ENCODE results near the gene ELFN1.

Gene ELFN1

GRCh38 chr7:1733206-1733907, 63.3 kb downstream of the ELFN1 start:
- Histone ChIP-seq H2BK15ac (replicated peaks; ENCODE audit: low read depth) (no peak overlapping the region), H3K4me3 (ENCODE audit: low read length) (no peak overlapping the region), H3K79me1 (ENCODE audit: low read length) (no peaks in the 10 kb centered on the region), H2BK120ac (ENCODE audit: low read depth, low read length) (no peak overlapping the region), H2AK5ac (ENCODE audit: low read length) (no peak overlapping the region), H4K5ac (ENCODE audit: low read length) (no peak overlapping the region), H3K23ac (ENCODE audit: low read length) (no peak overlapping the region), H3K27ac (ENCODE audit: low read depth, low read length) (no peak overlapping the region), H3K4me1 (ENCODE audit: control insufficient read depth, low read depth, low read length) (no peaks in the 10 kb centered on the region), H3K36me3 (ENCODE audit: control insufficient read depth, insufficient read depth, low read length) (no peaks in the 10 kb centered on the region), H2BK5ac (ENCODE audit: low read length) (no peak overlapping the region), H3K79me2 (ENCODE audit: control insufficient read depth, insufficient read depth, low read length) (no peaks in the 10 kb centered on the region), H3K27me3 (ENCODE audit: insufficient read depth, low read length, poor library complexity) (no peaks in the 10 kb centered on the region), H3K4ac (ENCODE audit: low read depth, low read length) (no peak overlapping the region), H3K4me2 (ENCODE audit: low read length) (no peak overlapping the region), H3K56ac (ENCODE audit: low read length) (no peak overlapping the region), H3K18ac (ENCODE audit: low read length) (no peak overlapping the region), H3K9ac (ENCODE audit: low read length) (no peak overlapping the region), H4K8ac (ENCODE audit: low read depth, low read length) (no peak overlapping the region)
- no CpG with 5 or more reads among the region's 19 CpGs for WGBS (ENCODE audit: extremely low coverage, insufficient coverage, low lambda C conversion rate)
- no peak for DNase-seq

DNA sequence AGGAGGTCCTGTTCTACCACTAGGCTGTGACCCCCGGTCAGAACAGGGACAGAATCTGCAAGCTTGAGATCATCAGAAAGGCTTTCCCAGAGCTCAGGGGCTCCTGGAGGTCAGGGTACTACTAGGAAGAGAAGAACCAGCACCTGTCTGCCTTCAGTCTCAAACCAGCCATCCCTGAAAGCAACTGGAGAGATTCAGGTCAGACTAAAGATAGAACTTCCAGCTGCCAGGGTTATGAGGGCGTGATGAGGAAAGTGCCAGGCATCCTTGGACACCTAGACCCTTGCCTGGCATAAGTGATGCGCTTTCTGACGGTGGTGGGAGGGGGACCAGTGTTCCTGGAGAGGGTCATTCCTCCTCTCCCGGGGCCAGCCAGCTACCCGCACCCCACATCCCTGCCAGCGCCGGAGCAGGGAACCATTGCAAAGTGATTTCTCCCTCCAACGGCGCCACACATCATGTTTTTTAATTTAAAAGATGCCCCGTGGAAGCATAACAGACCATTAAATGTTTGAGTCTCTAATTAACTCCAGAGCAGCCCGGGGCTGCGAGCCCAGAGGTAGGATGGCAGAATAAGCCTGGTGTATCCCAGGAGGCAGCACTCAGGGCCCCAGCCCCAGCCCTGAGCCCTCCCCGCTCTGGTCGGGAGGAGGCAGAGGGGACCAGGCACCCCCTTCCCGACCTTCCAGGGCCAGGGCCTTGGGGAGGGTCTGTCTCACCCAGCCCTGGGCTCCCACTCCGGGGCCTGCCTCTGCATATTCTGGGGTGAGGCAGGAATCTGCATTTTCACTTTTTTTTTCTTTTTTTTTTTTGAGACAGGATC, 64.0 kb downstream of the ELFN1 start:
- H3K4me2 ChIP-seq (ENCODE audit: low read length), result no peak overlapping the region
- no peaks in the 10 kb centered on the region for H3K4me1 ChIP-seq (ENCODE audit: control insufficient read depth, low read depth, low read length)
- no peaks in the 10 kb centered on the region for H3K36me3 ChIP-seq (ENCODE audit: control insufficient read depth, insufficient read depth, low read length)
- no peak overlapping the region for H3K27ac ChIP-seq (ENCODE audit: low read depth, low read length)
- H2BK15ac ChIP-seq (replicated peaks; ENCODE audit: low read depth), result no peak overlapping the region
- no peak overlapping the region for H3K4me3 ChIP-seq (ENCODE audit: low read length)
- no peaks in the 10 kb centered on the region for H3K79me2 ChIP-seq (ENCODE audit: control insufficient read depth, insufficient read depth, low read length)
- no peaks in the 10 kb centered on the region for H3K79me1 ChIP-seq (ENCODE audit: low read length)
- no peak overlapping the region for H3K18ac ChIP-seq (ENCODE audit: low read length)
- no peak overlapping the region for H3K23ac ChIP-seq (ENCODE audit: low read length)
- H3K27me3 ChIP-seq (ENCODE audit: insufficient read depth, low read length, poor library complexity), result no peaks in the 10 kb centered on the region
- WGBS (ENCODE audit: extremely low coverage, insufficient coverage, low lambda C conversion rate), result no CpG with 5 or more reads among the region's 17 CpGs
- no peak overlapping the region for H3K9ac ChIP-seq (ENCODE audit: low read length)
- no peak overlapping the region for H2BK120ac ChIP-seq (ENCODE audit: low read depth, low read length)
- no peak overlapping the region for H3K56ac ChIP-seq (ENCODE audit: low read length)
- no peak overlapping the region for H3K4ac ChIP-seq (ENCODE audit: low read depth, low read length)
- DNase-seq, result no peak
- H2BK5ac ChIP-seq (ENCODE audit: low read length), result no peak overlapping the region
- H4K8ac ChIP-seq (ENCODE audit: low read depth, low read length), result no peak overlapping the region
- H4K5ac ChIP-seq (ENCODE audit: low read length), result no peak overlapping the region
- no peak overlapping the region for H2AK5ac ChIP-seq (ENCODE audit: low read length)

DNA sequence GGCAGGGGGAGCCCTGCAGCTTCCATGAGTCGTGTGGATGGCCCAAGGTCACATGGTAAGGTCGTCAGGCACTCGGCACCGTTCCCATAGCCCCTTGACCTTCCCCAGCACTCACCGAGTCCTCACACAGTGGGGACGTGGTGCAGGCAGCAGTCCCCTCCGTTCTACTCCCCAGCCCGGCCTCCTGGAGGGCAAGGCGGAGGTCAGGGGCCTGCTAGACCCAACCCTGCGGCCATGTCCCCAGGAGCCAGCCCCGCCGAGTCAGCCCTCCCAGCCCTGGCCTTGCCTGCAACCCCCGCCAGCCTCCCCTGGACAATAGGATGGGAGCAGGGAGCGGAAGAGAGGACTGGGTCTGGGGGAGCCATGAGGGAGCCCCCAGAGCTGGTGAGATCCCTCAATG, 65.2 kb downstream of the ELFN1 start:
- no peaks in the 10 kb centered on the region for H3K27me3 ChIP-seq (ENCODE audit: insufficient read depth, low read length, poor library complexity)
- H3K4me1 ChIP-seq (ENCODE audit: control insufficient read depth, low read depth, low read length), result no peaks in the 10 kb centered on the region
- no CpG with 5 or more reads among the region's 14 CpGs for WGBS (ENCODE audit: extremely low coverage, insufficient coverage, low lambda C conversion rate)

DNA sequence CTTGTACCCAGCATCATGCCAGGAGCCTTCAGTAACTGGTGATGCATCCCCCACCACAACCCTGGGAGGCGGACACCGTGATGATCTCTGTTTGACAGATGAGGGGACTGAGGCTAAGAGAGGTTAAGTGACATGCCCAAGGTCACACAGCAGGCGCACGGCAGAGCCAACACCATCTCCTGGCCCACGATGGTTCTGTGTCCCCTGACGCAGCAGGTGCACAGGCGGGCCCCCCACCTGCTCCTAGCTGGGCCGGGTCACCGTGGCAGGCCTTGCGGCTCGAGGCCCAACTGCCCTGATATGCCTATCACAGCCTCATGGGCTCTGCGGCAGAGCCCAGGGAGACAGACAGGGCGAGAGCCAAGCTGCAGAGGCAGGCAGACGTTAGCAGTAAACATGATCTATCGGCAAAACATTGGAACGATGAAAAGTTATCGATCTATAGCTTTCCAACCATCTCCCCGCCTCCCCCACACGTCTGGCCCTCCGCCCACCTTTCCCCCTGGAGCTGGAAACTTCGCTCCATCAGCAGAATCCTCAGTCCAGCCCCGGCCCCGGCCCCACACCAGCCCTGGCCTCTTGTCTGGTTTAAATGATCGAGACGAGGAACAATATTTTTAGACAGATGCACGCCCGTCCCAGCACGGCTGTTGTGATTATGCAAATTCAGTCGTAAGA, 65.9 kb downstream of the ELFN1 start:
- H3K56ac ChIP-seq (ENCODE audit: low read length), result no peak overlapping the region
- DNase-seq, result no peak
- H3K79me2 ChIP-seq (ENCODE audit: control insufficient read depth, insufficient read depth, low read length), result no peaks in the 10 kb centered on the region
- H4K8ac ChIP-seq (ENCODE audit: low read depth, low read length), result no peak overlapping the region
- no peaks in the 10 kb centered on the region for H3K79me1 ChIP-seq (ENCODE audit: low read length)
- H3K4ac ChIP-seq (ENCODE audit: low read depth, low read length), result no peak overlapping the region
- no peak overlapping the region for H3K18ac ChIP-seq (ENCODE audit: low read length)
- H2AK5ac ChIP-seq (ENCODE audit: low read length), result no peak overlapping the region
- WGBS (ENCODE audit: extremely low coverage, insufficient coverage, low lambda C conversion rate), result no CpG with 5 or more reads among the region's 29 CpGs
- no peaks in the 10 kb centered on the region for H3K36me3 ChIP-seq (ENCODE audit: control insufficient read depth, insufficient read depth, low read length)
- no peak overlapping the region for H3K27ac ChIP-seq (ENCODE audit: low read depth, low read length)
- H3K27me3 ChIP-seq (ENCODE audit: insufficient read depth, low read length, poor library complexity), result no peaks in the 10 kb centered on the region
- no peak overlapping the region for H2BK120ac ChIP-seq (ENCODE audit: low read depth, low read length)
- H4K5ac ChIP-seq (ENCODE audit: low read length), result no peak overlapping the region
- H3K4me3 ChIP-seq (ENCODE audit: low read length), result no peak overlapping the region
- no peak overlapping the region for H2BK5ac ChIP-seq (ENCODE audit: low read length)
- H2BK15ac ChIP-seq (replicated peaks; ENCODE audit: low read depth), result no peak overlapping the region
- no peak overlapping the region for H3K9ac ChIP-seq (ENCODE audit: low read length)
- no peaks in the 10 kb centered on the region for H3K4me1 ChIP-seq (ENCODE audit: control insufficient read depth, low read depth, low read length)
- no peak overlapping the region for H3K23ac ChIP-seq (ENCODE audit: low read length)
- no peak overlapping the region for H3K4me2 ChIP-seq (ENCODE audit: low read length)

More for the DNA sequence above, 65.2 kb downstream of the ELFN1 start:
- Histone ChIP-seq H3K4me2 (ENCODE audit: low read length) (no peak overlapping the region), H3K23ac (ENCODE audit: low read length) (no peak overlapping the region), H3K27ac (ENCODE audit: low read depth, low read length) (no peak overlapping the region), H3K79me1 (ENCODE audit: low read length) (no peaks in the 10 kb centered on the region), H3K36me3 (ENCODE audit: control insufficient read depth, insufficient read depth, low read length) (no peaks in the 10 kb centered on the region), H2BK5ac (ENCODE audit: low read length) (no peak overlapping the region), H3K79me2 (ENCODE audit: control insufficient read depth, insufficient read depth, low read length) (no peaks in the 10 kb centered on the region), H4K8ac (ENCODE audit: low read depth, low read length) (no peak overlapping the region), H3K9ac (ENCODE audit: low read length) (no peak overlapping the region), H2BK15ac (replicated peaks; ENCODE audit: low read depth) (no peak overlapping the region), H2BK120ac (ENCODE audit: low read depth, low read length) (no peak overlapping the region), H3K56ac (ENCODE audit: low read length) (no peak overlapping the region), H3K18ac (ENCODE audit: low read length) (no peak overlapping the region), H2AK5ac (ENCODE audit: low read length) (no peak overlapping the region), H3K4ac (ENCODE audit: low read depth, low read length) (no peak overlapping the region), H3K4me3 (ENCODE audit: low read length) (no peak overlapping the region), H4K5ac (ENCODE audit: low read length) (no peak overlapping the region)
- DNase-seq, result no peak

GRCh38 chr7:1736484-1736817, 66.4 kb downstream of the ELFN1 start:
- Histone ChIP-seq H3K79me2 (ENCODE audit: control insufficient read depth, insufficient read depth, low read length) (no peaks in the 10 kb centered on the region), H3K27ac (ENCODE audit: low read depth, low read length) (no peak overlapping the region), H3K79me1 (ENCODE audit: low read length) (no peaks in the 10 kb centered on the region), H3K36me3 (ENCODE audit: control insufficient read depth, insufficient read depth, low read length) (no peaks in the 10 kb centered on the region), H3K4me3 (ENCODE audit: low read length) (no peak overlapping the region), H3K4me2 (ENCODE audit: low read length) (no peak overlapping the region), H2BK15ac (replicated peaks; ENCODE audit: low read depth) (no peak overlapping the region), H2BK120ac (ENCODE audit: low read depth, low read length) (no peak overlapping the region), H3K56ac (ENCODE audit: low read length) (no peak overlapping the region), H3K4me1 (ENCODE audit: control insufficient read depth, low read depth, low read length) (no peaks in the 10 kb centered on the region), H2BK5ac (ENCODE audit: low read length) (no peak overlapping the region), H4K8ac (ENCODE audit: low read depth, low read length) (no peak overlapping the region), H3K9ac (ENCODE audit: low read length) (no peak overlapping the region), H3K4ac (ENCODE audit: low read depth, low read length) (no peak overlapping the region), H3K27me3 (ENCODE audit: insufficient read depth, low read length, poor library complexity) (no peaks in the 10 kb centered on the region), H3K23ac (ENCODE audit: low read length) (no peak overlapping the region), H2AK5ac (ENCODE audit: low read length) (no peak overlapping the region), H4K5ac (ENCODE audit: low read length) (no peak overlapping the region), H3K18ac (ENCODE audit: low read length) (no peak overlapping the region)
- DNase-seq, result no peak
- WGBS (ENCODE audit: extremely low coverage, insufficient coverage, low lambda C conversion rate), result no CpG with 5 or more reads among the region's 9 CpGs

All from mesendoderm (in vitro differentiated cells).